NCI-H2227 (cell line): Measurements from ENCODE around the gene RNF126.
"Not testable (repeated sequence)": the region's sequence is repeated elsewhere in the genome, so short reads cannot be mapped to it uniquely, and the experiment has no call there.

Experiments
- DNase-seq: peaks from one replicate; lab custom pipeline; 2025; ENCODE audit not compliant: unreplicated experiment; lab: John Stamatoyannopoulos, UW

RNF126 gene

GRCh38 chr19:632579-633067 lies 30.4 kb downstream of the RNF126 start:
- peak; percentile 65 for DNase-seq

DNA sequence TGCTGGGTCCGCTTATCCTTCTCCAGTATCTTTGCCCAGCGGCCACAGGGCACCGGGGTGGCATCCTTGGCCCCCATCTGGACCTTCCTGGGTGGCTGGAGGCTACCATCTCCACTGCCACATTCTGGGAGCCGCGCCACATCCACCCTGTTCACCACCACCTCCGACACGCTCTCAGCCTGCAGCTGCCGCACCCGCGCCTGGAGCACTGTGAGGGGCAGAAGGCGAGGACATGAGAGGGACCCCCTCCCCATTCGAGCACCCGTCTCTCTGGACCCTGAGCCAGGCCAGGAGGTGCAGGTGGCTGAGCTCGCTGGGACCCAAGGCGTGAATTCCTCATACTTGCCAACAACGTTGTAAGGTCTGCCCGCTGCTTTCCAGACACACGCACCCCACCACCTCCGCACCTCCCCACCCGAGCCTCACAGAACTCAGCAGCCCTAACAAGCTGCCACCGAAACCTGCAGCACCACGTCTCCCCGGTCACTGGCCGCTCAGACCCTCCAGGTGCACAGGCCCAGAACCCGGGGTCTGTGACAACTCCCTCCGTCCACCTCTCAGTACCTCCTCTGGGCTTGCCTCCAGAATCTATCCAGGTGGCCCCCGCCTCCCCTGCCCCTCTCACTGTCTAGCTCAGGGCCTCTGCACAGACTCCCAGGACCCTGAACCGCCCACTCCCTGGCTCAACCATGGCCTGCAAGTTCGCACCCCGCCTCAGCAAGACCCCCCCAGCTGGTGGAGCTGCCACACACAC lies 32.9 kb downstream of the RNF126 start:
- no peak for DNase-seq

GRCh38 chr19:629515-629914 lies 33.5 kb downstream of the RNF126 start:
- DNase-seq: not testable (repeated sequence)

- DNase-seq: no peak
Observed at GRCh38 chr19:628168-628567, 34.8 kb downstream of the RNF126 start.

- DNase-seq: peak; percentile 15
Observed at GRCh38 chr19:626566-626965, 36.4 kb downstream of the RNF126 start.

DNA sequence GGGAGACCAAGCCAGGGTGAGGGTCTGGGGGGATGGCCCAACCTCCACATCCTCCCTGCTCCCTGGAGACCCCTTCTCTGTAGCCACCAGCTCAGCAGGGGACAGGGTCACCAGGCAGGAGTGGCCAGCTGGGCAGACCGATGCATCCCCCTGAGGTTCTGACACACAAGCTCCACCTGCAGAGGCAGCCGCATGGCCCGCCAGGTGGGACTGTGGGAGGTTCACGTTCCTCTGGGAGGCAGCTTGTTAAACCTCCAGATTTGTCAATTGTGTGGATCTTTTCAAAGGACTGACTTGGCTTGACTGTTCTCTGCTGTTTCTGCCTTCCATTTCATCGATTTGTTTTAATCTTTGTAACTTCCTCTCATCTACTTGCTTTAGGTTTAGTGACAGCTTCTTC lies 37.8 kb downstream of the RNF126 start:
- DNase-seq: no peak

GRCh38 chr19:624433-625109 lies 38.4 kb downstream of the RNF126 start:
- no peak for DNase-seq

GRCh38 chr19:623974-624373 lies 39.0 kb downstream of the RNF126 start:
- no peak for DNase-seq

- DNase-seq: no peak
Observed at GRCh38 chr19:623175-623916, 39.7 kb downstream of the RNF126 start.

- DNase-seq: no peak
Observed at GRCh38 chr19:622666-623065, 40.3 kb downstream of the RNF126 start.

DNA sequence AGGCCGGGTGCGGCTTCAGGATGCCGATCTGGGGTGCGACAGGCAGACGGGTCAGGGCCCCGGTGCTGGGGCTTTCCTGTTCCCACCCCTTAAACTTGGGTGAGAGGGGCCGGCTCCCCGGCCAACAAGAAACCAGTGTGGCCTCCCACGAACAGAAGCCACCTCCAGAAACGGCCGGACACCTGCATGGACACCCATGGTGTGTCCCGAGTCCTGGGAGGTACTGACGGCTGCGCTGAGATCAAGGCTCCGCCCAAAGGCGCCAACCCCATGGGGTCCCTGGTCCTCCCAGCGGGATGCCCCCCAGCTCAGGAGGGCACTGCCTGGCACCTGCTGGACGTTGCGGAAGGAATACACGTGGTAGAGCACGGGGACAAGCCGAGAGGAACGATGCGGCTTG lies 41.2 kb downstream of the RNF126 start:
- no peak for DNase-seq

DNA sequence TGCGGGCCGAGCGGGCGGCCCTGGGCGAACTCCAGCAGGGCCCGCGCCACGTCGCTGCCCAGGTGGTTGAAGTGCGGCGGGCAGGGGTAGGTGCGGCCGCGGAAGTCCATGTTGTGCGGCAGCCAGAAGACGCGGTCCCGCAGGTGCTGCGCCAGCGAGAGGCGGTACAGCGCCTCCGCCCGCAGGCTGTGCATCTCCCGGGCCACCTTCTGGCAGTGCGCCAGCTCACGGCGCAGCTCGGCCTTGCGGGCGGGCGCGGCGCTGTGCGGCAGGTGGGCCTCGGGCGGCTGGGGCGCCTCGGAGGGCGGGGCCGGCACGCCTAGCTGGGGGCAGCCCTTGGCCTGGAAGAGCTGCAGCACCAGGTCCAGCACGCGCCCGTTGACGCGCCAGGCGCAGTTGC lies 41.8 kb downstream of the RNF126 start:
- DNase-seq: not testable (repeated sequence)

DNA sequence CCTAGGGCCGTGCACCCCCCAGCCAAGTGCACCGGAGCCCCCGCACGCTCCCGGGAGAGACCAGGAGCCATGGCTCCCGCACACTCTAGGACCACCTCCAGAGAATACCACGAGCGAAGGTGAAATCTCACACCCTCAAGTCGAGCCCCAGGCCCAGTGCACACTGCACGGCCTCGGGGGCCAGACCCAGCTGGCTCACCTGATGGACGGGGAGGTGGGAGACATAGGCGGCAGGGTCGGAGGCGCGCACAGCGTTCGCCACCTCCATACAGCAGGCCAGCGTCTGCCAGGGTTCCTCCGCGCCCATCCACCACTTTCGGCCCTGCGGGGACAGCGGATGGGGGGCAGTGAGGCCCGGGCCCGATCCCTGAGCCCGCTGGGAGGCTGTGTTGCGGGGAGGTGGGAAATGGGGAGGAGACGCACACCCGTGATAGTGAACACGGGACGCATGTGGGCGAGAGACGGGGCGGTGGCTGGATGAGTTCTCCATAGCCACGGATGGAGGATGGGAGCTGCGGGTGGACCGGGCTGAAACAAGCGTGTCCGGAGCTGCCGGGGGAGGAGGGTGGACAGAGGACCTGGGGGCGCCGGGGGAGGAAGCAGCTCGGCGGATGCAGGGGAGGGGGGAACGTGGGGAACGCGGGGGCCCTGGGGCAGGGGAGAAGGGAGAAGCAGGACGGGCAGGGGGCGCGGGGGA lies 42.7 kb downstream of the RNF126 start:
- no peak for DNase-seq

DNA sequence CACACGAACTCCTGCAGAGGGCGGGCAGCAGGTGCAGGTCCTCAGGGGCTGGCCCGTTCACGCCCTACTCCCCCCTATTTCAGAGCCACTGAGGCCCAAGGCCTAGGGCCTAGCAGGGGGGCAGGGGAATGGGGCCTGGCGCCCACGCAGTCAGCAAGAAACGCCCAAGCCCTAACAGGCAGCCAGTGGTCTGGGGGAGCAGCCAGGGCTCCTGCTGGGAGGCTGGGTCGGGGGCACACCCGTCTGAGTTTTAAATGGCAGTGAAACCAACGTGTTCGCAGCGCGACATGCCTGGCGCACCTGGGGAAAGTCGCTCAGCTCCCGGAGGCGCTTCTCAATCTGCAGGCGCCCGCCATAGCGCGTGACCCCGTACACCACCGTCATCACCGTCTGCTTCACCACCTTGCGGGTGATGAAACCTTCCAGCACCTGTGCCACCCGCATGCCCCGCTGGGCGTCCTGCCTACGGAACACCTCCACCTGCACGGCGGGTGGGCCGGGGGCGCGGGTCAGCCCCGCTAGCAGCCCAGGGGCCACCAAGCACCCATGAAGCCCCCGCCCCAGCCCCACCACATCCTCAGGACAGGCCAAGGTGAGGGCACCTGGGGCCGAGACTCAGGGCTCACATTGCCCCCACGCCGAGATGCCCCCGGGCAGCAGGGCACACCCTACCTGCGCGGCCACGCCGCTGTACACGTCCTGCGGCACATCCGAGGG lies 43.6 kb downstream of the RNF126 start:
- DNase-seq: no peak

DNA sequence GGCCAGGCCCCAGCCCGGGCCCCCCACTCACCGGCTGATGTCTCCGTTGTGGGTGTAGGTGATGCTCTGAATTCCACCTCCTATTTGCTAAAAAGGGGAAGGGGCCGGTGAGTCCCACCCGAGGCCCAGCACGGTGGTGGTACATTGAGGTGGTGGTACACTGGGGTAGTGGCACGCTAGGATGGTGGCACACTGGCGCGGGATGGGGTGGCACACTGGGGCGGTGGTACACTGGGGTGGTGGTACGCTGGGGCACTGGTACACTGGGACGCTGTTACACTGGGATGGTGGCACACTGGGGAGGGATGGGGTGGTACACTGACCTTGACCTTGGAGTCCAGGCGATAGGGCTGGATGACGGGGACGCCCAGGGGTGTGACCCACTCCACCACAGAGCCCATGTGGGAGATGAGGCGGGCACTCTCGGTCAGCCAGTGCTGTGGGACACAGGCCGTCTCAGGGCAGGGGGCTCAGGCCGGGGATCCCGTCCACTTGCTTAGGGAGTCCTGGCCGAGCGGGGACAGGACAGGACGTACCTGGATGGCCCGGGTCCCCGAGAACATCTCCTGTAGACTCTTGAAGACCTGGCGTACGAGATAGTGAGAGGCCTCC lies 44.2 kb downstream of the RNF126 start:
- DNase-seq: no peak

DNA sequence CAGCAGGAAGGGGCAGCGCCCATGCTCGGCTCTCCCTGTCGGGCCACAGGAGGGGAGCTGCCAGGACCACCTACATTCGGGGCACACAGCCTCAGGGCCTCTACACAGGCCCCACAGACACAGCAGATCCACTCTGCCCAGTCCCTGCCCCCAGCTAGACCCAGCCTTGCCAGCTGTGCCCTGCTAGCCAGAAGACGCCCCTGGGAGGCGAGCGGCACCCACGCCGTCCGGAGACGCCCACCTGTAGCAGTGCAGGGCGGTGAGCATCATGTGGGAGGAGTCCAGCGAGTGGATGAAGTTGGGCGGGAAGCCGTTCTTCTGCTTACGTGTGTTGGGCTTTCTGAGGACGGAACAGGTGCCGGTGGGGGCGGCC lies 44.8 kb downstream of the RNF126 start:
- no peak for DNase-seq

DNA sequence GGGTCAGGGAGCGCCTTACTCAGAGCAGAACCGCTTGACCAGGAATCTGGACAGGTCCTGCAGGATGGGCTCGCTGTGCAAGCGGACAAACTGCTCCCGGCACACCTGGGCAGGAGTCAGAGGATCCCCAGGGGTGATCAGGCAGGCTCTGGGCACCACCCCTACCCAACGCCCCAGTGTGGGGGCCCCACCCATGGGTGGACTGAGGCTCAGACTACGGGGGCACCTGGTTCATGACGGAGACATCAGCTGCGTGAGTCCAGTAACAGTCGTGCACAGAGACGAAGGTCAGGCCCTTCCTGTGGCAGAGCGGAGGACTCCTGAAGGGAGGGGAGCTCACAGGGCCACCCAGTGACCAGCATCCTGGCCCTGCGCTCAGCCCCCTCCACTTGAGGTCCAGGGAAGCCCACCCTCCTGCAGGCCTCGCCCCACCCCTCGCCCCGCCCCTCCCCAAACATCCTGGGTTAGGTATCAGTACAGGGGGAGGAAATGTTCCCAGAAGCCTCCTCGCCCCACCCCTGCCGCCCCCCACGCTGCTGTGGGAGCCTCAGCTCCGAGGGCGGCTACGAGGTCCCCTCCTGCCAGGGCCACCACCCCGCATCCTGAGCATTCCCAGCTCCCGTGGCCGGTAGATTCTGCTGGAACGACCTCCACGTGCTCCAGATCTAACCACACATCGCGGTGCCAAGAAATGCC lies 45.3 kb downstream of the RNF126 start:
- DNase-seq: no peak

- DNase-seq: no peak
Observed at GRCh38 chr19:616747-617526, 46.1 kb downstream of the RNF126 start.
